Right lobe of liver (tissue), 6 donors: Measurements from ENCODE around the gene DOHH. TPM values are rescaled to one million over a fixed set of nuclear protein-coding genes. Genes with fewer than 3 reads are reported as not detected.

Source experiments
- ATAC-seq, 4 donors: fragments of 200-7000 bp; cut with Tn5 transposase; one replicate each; pipeline ENCODE4 v1.9.1; 2020; ENCODE audit warnings: mild to moderate bottlenecking in 4 of 4, moderate library complexity in 4 of 4
- DNase-seq, 3 donors: peaks; one replicate each; pipeline ENCODE4 v3.0.0-alpha.2; 2020
- H3K27ac ChIP-seq, 3 donors: fragments of 200-600 bp; one replicate each; pipeline ENCODE4 v1.8.0; 2022
- H3K27me3 ChIP-seq, 2 donors: fragments of 200-600 bp; one replicate each; pipeline ENCODE4 v1.8.0; 2022
- H3K36me3 ChIP-seq, 4 donors: fragments of 200-600 bp; sonication (generic) in 1 of 4; one replicate each; pipeline versions ENCODE4 v1.5.1 to v1.8.0; 2017 to 2022; ENCODE audit warnings: control low read depth in 1 of 4
- H3K4me1 ChIP-seq, 4 donors: fragments of 200-600 bp; sonication (generic) in 1 of 4; one replicate each; pipeline versions ENCODE4 v1.5.1 to v1.8.0; 2017 to 2022; ENCODE audit warnings: control low read depth in 1 of 4
- H3K4me3 ChIP-seq, 3 donors: fragments of 200-600 bp; one replicate each; pipeline ENCODE4 v1.8.0; 2022
- H3K9me3 ChIP-seq, 4 donors: fragments of 200-600 bp; sonication (generic) in 1 of 4; one replicate each; pipeline versions ENCODE4 v1.5.1 to v1.8.0; 2017 to 2022; ENCODE audit warnings: control low read depth in 1 of 4
- POLR2A ChIP-seq: fragments of 450-650 bp; IDR thresholded peaks from one replicate; pipeline ENCODE4 v1.6.1; 2017; ENCODE audit warnings: antibody characterized with exemption, mild to moderate bottlenecking
- WGBS: methylation state at CpG from one replicate; pipeline ENCODE4 v1.1.6; 2018; ENCODE audit warnings: low coverage, low lambda C conversion rate; ENCODE audit not compliant: insufficient coverage; ENCODE audit errors: missing lambda C conversion rate; 5-methylcytosine and 5-hydroxymethylcytosine counted together
- intact Hi-C, 2 donors: fragments of 100-400 bp; cut with DNase I; formaldehyde crosslinking; loops; one replicate each; pipeline versions ENCODE4 v1.11.2 to v1.14.1; 2022
- total RNA-seq, 6 experiments: library from RNA; depleted of rRNA in 2 of 6; stranded (reverse); fragments of >200 nt in 2 of 6; fragmentation: NEBNext Ultra II Directional in 3 of 6; extraction: Animal tissue kit (Norgen Biotek cat#: 25700) in 3 of 6; gene quantifications; one replicate each; pipeline versions ENCODE4 v1.1.0 to v1.2.4, GENCODE V29; 2016 to 2023
- TF ChIP-seq, protein P1 (sequence below), 4 donors: fragments of 200-600 bp in 3 of 4; fragments of 450-650 bp in 1 of 4; IDR thresholded peaks; one replicate each; pipeline versions ENCODE4 v1.5.1 to v1.8.0; 2016 to 2022; ENCODE audit warnings: antibody characterized with exemption in 4 of 4, mild to moderate bottlenecking in 2 of 4
- donor health status: DM: no; HTN: yes; CAD: no.
- donor health status: DM: no; HTN: no; CAD: no.
- donor health status: DM: no; HTN: no; CAD: no.
- donor health status: DM: no; HTN: yes; CAD: no.
- donor health status: DM: no; HTN: yes; CAD: no.

The DOHH gene
- total RNA-seq, 6 experiments from 2014 or later, result 3.7 to 16.7 (median 4.9) TPM

GRCh38 chr19:3533563-3534216, 33.2 kb upstream of the DOHH start:
- WGBS, result 78% methylated on average over 9 of the region's 12 CpGs
- no peak for ATAC-seq
- Histone ChIP-seq H3K27ac (no peak overlapping the region), H3K4me3 (no peak overlapping the region), H3K36me3 (peaks cover 0 to 56% (median 10%) of the 10 kb centered on the region in 4 donors), H3K27me3 (no peaks in the 10 kb centered on the region), H3K9me3 (no peaks in the 10 kb centered on the region), H3K4me1 (no peaks in the 10 kb centered on the region)
- TF ChIP-seq POLR2A, result no peak
- TF ChIP-seq, protein P1, sequence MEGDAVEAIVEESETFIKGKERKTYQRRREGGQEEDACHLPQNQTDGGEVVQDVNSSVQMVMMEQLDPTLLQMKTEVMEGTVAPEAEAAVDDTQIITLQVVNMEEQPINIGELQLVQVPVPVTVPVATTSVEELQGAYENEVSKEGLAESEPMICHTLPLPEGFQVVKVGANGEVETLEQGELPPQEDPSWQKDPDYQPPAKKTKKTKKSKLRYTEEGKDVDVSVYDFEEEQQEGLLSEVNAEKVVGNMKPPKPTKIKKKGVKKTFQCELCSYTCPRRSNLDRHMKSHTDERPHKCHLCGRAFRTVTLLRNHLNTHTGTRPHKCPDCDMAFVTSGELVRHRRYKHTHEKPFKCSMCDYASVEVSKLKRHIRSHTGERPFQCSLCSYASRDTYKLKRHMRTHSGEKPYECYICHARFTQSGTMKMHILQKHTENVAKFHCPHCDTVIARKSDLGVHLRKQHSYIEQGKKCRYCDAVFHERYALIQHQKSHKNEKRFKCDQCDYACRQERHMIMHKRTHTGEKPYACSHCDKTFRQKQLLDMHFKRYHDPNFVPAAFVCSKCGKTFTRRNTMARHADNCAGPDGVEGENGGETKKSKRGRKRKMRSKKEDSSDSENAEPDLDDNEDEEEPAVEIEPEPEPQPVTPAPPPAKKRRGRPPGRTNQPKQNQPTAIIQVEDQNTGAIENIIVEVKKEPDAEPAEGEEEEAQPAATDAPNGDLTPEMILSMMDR (IDR thresholded peaks at IDR 0.05), result no peak
- no peak for DNase-seq
- intact Hi-C loops, result no loop called here

DNA sequence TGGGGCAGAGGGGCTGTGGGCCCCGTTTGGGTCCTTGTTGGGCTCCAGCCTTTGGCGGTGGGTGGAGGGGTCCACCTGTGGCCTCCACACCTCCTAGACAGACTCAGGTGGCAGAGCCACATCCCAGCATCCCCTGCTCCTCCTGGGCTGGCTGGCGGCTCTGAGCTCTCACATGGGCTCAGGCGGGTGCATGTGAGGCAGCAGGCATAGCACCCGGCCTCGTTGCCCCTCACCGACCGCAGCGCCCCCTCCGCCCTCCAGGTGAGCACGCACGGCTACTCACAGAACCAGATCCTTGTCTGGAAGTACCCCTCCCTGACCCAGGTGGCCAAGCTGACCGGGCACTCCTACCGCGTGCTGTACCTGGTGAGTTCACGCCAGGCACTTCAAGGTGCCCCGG, 32.6 kb upstream of the DOHH start:
- peaks cover 0 to 57% (median 10%) of the 10 kb centered on the region in 4 donors for H3K36me3 ChIP-seq
- no peak for ATAC-seq

DNA sequence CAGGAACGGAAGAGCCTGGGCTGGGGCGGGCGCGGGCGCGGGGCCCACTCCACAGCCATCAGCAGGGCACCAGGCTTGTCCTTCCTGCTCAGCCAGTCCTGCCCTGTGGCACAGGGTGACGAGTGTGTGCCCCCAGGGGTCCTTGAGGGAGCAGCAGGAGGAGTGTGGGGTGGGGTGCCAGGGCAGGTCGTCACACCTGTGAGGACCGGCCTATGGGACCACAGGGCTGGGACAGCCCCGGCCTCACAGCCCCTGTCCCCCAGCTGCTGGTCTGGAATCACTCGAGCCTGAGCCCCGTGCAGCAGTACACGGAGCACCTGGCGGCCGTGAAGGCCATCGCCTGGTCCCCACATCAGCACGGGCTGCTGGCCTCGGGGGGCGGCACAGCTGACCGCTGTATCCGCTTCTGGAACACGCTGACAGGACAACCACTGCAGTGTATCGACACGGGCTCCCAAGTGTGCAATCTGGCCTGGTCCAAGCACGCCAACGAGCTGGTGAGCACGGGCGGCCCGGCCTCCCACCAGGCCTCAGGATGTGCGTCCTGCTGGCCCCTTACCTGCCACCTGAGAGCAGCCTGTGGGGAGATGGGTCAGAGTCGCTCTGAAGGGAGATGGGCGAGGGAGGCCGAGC, 31.8 kb upstream of the DOHH start:
- no peak for DNase-seq
- no peak for TF ChIP-seq POLR2A
- TF ChIP-seq, protein P1 (IDR thresholded peaks at IDR 0.05), result no peak
- Histone ChIP-seq H3K4me3 (no peak overlapping the region), H3K9me3 (no peaks in the 10 kb centered on the region), H3K36me3 (peaks cover 0 to 63% (median 10%) of the 10 kb centered on the region in 4 donors), H3K4me1 (no peaks in the 10 kb centered on the region), H3K27ac (no peak overlapping the region), H3K27me3 (no peaks in the 10 kb centered on the region)
- WGBS, result 93% methylated on average over 3 of the region's 33 CpGs
- intact Hi-C loops, result no loop called here
- peak in 1 of 4 donors; percentile 2 for ATAC-seq

More for the DNA sequence above, 32.6 kb upstream of the DOHH start:
- Histone ChIP-seq H3K27me3 (no peaks in the 10 kb centered on the region), H3K9me3 (no peaks in the 10 kb centered on the region), H3K4me1 (no peaks in the 10 kb centered on the region), H3K4me3 (no peak overlapping the region), H3K27ac (no peak overlapping the region)
- no peak for TF ChIP-seq POLR2A
- TF ChIP-seq, protein P1 (IDR thresholded peaks at IDR 0.05), result no peak
- intact Hi-C loops, result no loop called here
- no CpG with 5 or more reads among the region's 17 CpGs for WGBS
- DNase-seq, result no peak

GRCh38 chr19:3531716-3532115, 31.2 kb upstream of the DOHH start:
- Histone ChIP-seq H3K27me3 (no peaks in the 10 kb centered on the region), H3K36me3 (peaks cover 0 to 69% (median 11%) of the 10 kb centered on the region in 4 donors), H3K9me3 (no peaks in the 10 kb centered on the region), H3K4me3 (no peak overlapping the region), H3K4me1 (no peaks in the 10 kb centered on the region), H3K27ac (no peak overlapping the region)
- TF ChIP-seq, protein P1 (IDR thresholded peaks at IDR 0.05), result no peak
- TF ChIP-seq POLR2A, result no peak
- DNase-seq (no peak), ATAC-seq (no peak)
- no CpG with 5 or more reads among the region's 29 CpGs for WGBS
- intact Hi-C loops, result no loop called here
